PC-9 (cell line): ENCODE data around the gene TANK.

Source experiments
- EZH2 ChIP-seq: fragments of 200-600 bp; sonication (generic); IDR thresholded peaks from 2 replicates; pipeline ENCODE4 v1.8.0; 2017; ENCODE audit warnings: antibody characterized with exemption, low read depth
- TF ChIP-seq, protein P1 (sequence below): fragments of 200-600 bp; sonication (generic); conservative IDR thresholded peaks from 2 replicates; pipeline ENCODE4 v1.6.1; 2017; ENCODE audit warnings: mixed run types, antibody characterized with exemption, mild to moderate bottlenecking, moderate library complexity

DNA sequence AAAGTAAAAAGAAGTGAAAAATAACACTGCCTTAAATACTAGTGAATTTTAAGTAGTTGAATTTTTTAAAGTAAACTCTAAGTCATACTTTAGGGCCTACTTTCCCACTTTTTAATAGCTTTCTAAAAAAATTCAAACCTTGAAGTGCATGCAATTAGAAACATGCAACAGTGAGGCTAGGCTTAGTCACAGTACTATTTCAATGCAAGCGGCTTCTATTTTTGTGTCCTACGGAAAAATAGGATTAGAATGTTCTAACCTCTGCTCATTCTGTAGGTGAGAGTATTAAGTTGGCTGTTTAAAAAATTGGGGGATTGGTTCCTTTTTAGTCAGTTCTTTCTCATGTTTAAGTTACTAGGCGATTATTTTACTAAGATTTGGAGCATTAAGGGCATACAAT, 108.9 kb downstream of the TANK start:
- no peak for TF ChIP-seq EZH2
- TF ChIP-seq, protein P1, sequence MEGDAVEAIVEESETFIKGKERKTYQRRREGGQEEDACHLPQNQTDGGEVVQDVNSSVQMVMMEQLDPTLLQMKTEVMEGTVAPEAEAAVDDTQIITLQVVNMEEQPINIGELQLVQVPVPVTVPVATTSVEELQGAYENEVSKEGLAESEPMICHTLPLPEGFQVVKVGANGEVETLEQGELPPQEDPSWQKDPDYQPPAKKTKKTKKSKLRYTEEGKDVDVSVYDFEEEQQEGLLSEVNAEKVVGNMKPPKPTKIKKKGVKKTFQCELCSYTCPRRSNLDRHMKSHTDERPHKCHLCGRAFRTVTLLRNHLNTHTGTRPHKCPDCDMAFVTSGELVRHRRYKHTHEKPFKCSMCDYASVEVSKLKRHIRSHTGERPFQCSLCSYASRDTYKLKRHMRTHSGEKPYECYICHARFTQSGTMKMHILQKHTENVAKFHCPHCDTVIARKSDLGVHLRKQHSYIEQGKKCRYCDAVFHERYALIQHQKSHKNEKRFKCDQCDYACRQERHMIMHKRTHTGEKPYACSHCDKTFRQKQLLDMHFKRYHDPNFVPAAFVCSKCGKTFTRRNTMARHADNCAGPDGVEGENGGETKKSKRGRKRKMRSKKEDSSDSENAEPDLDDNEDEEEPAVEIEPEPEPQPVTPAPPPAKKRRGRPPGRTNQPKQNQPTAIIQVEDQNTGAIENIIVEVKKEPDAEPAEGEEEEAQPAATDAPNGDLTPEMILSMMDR, result no peak
